ENCODE results near the gene BHMT2. TPM values are rescaled to one million over a fixed set of nuclear protein-coding genes. Genes with fewer than 3 reads are reported as not detected.

Gene BHMT2
- total RNA-seq, 1 donor from 2014 or later, result 7.9 TPM

- intact Hi-C loops (cut with micrococcal nuclease), result loop anchor here (5.0 kb wide), 1 partner anchor 84 kb away; no protein-coding TSS in a partner anchor
- Histone ChIP-seq H3K9me3 (replicated peaks) (no peaks in the 10 kb centered on the region), H3K27ac (replicated peaks) (no peak within 1 kb of the TSS), H3K4me1 (peaks cover 18% of the 10 kb centered on the region), H3K4me3 (peak within 1 kb of the TSS; percentile 40), H3K36me3 (no peaks in the 10 kb centered on the region), H3K27me3 (ENCODE audit: low read depth) (peaks cover 96% of the 10 kb centered on the region)
- no peak for DNase-seq
- TF ChIP-seq CTCF (IDR thresholded peaks at IDR 0.05; ENCODE audit: borderline replicate concordance), result no peak
Measured at GRCh38 chr5:79111387-79111959, 41.9 kb downstream of the BHMT2 start, which contains the start of gene BHMT. Gene BHMT, plus strand, starts transcription at chr5:79111809. Its CDS starts 77 bp downstream, at chr5:79111886.

- H3K9me3 ChIP-seq (replicated peaks), result no peaks in the 10 kb centered on the region
- H3K4me3 ChIP-seq, result peak overlapping the region; percentile 40
- H3K4me1 ChIP-seq, result peaks cover 18% of the 10 kb centered on the region
- intact Hi-C loops (cut with micrococcal nuclease), result loop anchor here (5.0 kb wide), 1 partner anchor 85 kb away; no protein-coding TSS in a partner anchor
- no peak overlapping the region for H3K27ac ChIP-seq (replicated peaks)
- no peaks in the 10 kb centered on the region for H3K36me3 ChIP-seq
- no peak for DNase-seq
- TF ChIP-seq CTCF (IDR thresholded peaks at IDR 0.05; ENCODE audit: borderline replicate concordance), result no peak
- H3K27me3 ChIP-seq (ENCODE audit: low read depth), result peaks cover 90% of the 10 kb centered on the region
Measured at GRCh38 chr5:79111960-79112702, 42.6 kb downstream of the BHMT2 start.

DNA sequence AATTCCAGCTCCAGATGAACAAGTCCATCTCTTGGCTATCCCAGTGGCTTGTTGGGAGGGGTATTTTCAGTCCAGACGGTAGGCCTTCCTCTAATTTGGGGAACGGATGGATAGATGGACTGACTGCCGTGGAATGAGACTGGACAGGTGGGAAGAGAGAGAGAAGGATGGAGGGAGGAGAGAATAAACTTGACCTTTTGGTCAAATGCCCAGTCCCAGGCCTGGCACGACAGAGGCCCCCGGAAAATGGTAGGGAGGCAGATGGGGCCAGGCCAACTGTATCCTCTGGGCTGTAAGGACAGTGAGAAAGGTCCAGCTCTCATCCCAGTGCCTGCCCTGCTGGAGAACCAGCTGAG, 43.1 kb downstream of the BHMT2 start:
- DNase-seq, result no peak
- Histone ChIP-seq H3K9me3 (replicated peaks) (no peaks in the 10 kb centered on the region), H3K36me3 (no peaks in the 10 kb centered on the region), H3K27ac (replicated peaks) (no peak overlapping the region), H3K27me3 (ENCODE audit: low read depth) (peaks cover 84% of the 10 kb centered on the region), H3K4me1 (peaks cover 18% of the 10 kb centered on the region), H3K4me3 (no peak overlapping the region)
- intact Hi-C loops (cut with micrococcal nuclease), result loop anchor here (5.0 kb wide), 1 partner anchor 85 kb away; no protein-coding TSS in a partner anchor
- no peak for TF ChIP-seq CTCF (IDR thresholded peaks at IDR 0.05; ENCODE audit: borderline replicate concordance)

DNA sequence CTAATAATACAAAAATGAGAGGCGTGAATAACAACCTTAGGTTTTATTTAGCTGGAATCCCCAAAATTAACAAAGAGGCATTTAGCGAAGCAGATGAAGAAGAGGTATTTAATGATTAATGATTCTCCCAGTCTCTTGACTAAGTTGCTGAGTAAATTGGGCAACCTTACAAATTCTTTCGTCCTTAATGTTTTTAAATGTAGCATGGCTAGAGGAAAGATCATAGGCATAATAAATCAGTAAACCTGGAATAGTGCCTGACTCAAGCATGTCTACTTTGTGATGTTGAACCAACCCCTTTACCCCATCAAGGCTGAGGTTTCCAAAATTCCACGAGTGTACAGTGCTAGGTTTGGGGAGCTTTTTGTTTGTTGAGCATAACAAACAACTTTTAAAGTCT, 49.9 kb downstream of the BHMT2 start:
- Histone ChIP-seq H3K27me3 (ENCODE audit: low read depth) (peaks cover 17% of the 10 kb centered on the region), H3K27ac (replicated peaks) (no peak overlapping the region), H3K4me3 (no peak overlapping the region), H3K9me3 (replicated peaks) (no peaks in the 10 kb centered on the region), H3K36me3 (no peaks in the 10 kb centered on the region), H3K4me1 (no peaks in the 10 kb centered on the region)
- intact Hi-C loops (cut with micrococcal nuclease), result no loop called here
- no peak for DNase-seq
- TF ChIP-seq CTCF (IDR thresholded peaks at IDR 0.05; ENCODE audit: borderline replicate concordance), result no peak

- Histone ChIP-seq H3K9me3 (replicated peaks) (no peaks in the 10 kb centered on the region), H3K4me3 (no peak overlapping the region), H3K36me3 (no peaks in the 10 kb centered on the region), H3K27ac (replicated peaks) (no peak overlapping the region), H3K4me1 (no peaks in the 10 kb centered on the region), H3K27me3 (ENCODE audit: low read depth) (peaks cover 10% of the 10 kb centered on the region)
- no peak for DNase-seq
- no peak for TF ChIP-seq CTCF (IDR thresholded peaks at IDR 0.05; ENCODE audit: borderline replicate concordance)
- intact Hi-C loops (cut with micrococcal nuclease), result no loop called here
Measured at GRCh38 chr5:79120221-79120620, 50.7 kb downstream of the BHMT2 start.
